Measurements from ENCODE around the gene ARHGAP40.

Gene ARHGAP40

GRCh38 chr20:38658879-38659596 lies 57.4 kb downstream of the ARHGAP40 start:
- Histone ChIP-seq H3K27ac (ENCODE audit: low read depth, low read length) (no peak overlapping the region), H3K27me3 (ENCODE audit: insufficient read depth, low read length) (no peaks in the 10 kb centered on the region; the same call in 1 of the 2 replicates), H3K4me3 (ENCODE audit: low read length) (no peak overlapping the region), H3K9me3 (ENCODE audit: insufficient read depth, low read depth, low read length) (no peaks in the 10 kb centered on the region), H3K4me1 (ENCODE audit: insufficient read depth, low read length) (no peaks in the 10 kb centered on the region; the same call in 1 of the 2 replicates), H3K9ac (ENCODE audit: low read depth, low read length) (no peak overlapping the region), H3K36me3 (ENCODE audit: insufficient read depth, low read length) (no peaks in the 10 kb centered on the region)
- WGBS: 14% methylated on average over 9 of the region's 10 CpGs

GRCh38 chr20:38659597-38659880 lies 57.9 kb downstream of the ARHGAP40 start:
- 38% methylated on average over 4 of the region's 4 CpGs for WGBS
- Histone ChIP-seq H3K27ac (ENCODE audit: low read depth, low read length) (no peak overlapping the region), H3K36me3 (ENCODE audit: insufficient read depth, low read length) (no peaks in the 10 kb centered on the region), H3K9me3 (ENCODE audit: insufficient read depth, low read depth, low read length) (no peaks in the 10 kb centered on the region), H3K27me3 (ENCODE audit: insufficient read depth, low read length) (no peaks in the 10 kb centered on the region; the same call in 1 of the 2 replicates), H3K4me1 (ENCODE audit: insufficient read depth, low read length) (no peaks in the 10 kb centered on the region; the same call in 1 of the 2 replicates), H3K9ac (ENCODE audit: low read depth, low read length) (no peak overlapping the region), H3K4me3 (ENCODE audit: low read length) (no peak overlapping the region)

GRCh38 chr20:38660429-38660828 lies 58.8 kb downstream of the ARHGAP40 start:
- H3K4me1 ChIP-seq (ENCODE audit: insufficient read depth, low read length): no peaks in the 10 kb centered on the region; the same call in 1 of the 2 replicates
- no peak overlapping the region for H3K4me3 ChIP-seq (ENCODE audit: low read length)
- 91% methylated on average over 1 of the region's 1 CpG for WGBS
- H3K9me3 ChIP-seq (ENCODE audit: insufficient read depth, low read depth, low read length): no peaks in the 10 kb centered on the region
- no peaks in the 10 kb centered on the region; the same call in 1 of the 2 replicates for H3K27me3 ChIP-seq (ENCODE audit: insufficient read depth, low read length)
- H3K36me3 ChIP-seq (ENCODE audit: insufficient read depth, low read length): no peaks in the 10 kb centered on the region
- H3K27ac ChIP-seq (ENCODE audit: low read depth, low read length): no peak overlapping the region
- no peak overlapping the region for H3K9ac ChIP-seq (ENCODE audit: low read depth, low read length)

GRCh38 chr20:38663660-38664059 lies 62.1 kb downstream of the ARHGAP40 start:
- H3K9ac ChIP-seq (ENCODE audit: low read depth, low read length): no peak overlapping the region
- WGBS: 86% methylated on average over 3 of the region's 3 CpGs

GRCh38 chr20:38664284-38664683 lies 62.7 kb downstream of the ARHGAP40 start:
- Histone ChIP-seq H3K4me3 (ENCODE audit: low read length) (no peak overlapping the region), H3K27me3 (ENCODE audit: insufficient read depth, low read length) (0 out of 2 replicates have a peak, but pooled peaks cover 6% of the 10 kb centered on the region), H3K9ac (ENCODE audit: low read depth, low read length) (no peak overlapping the region), H3K27ac (ENCODE audit: low read depth, low read length) (no peak overlapping the region), H3K9me3 (ENCODE audit: insufficient read depth, low read depth, low read length) (no peaks in the 10 kb centered on the region), H3K4me1 (ENCODE audit: insufficient read depth, low read length) (peaks cover 9% of the 10 kb centered on the region; the same call in 1 of the 2 replicates), H3K36me3 (ENCODE audit: insufficient read depth, low read length) (no peaks in the 10 kb centered on the region)
- WGBS: 85% methylated on average over 2 of the region's 2 CpGs

More at GRCh38 chr20:38663660-38664059, 62.1 kb downstream of the ARHGAP40 start:
- 0 out of 2 replicates have a peak, but pooled peaks cover under 1% of the 10 kb centered on the region for H3K27me3 ChIP-seq (ENCODE audit: insufficient read depth, low read length)
- H3K9me3 ChIP-seq (ENCODE audit: insufficient read depth, low read depth, low read length): no peaks in the 10 kb centered on the region
- H3K4me1 ChIP-seq (ENCODE audit: insufficient read depth, low read length): peaks cover 9% of the 10 kb centered on the region; the same call in 1 of the 2 replicates
- H3K4me3 ChIP-seq (ENCODE audit: low read length): no peak overlapping the region
- no peak overlapping the region for H3K27ac ChIP-seq (ENCODE audit: low read depth, low read length)
- no peaks in the 10 kb centered on the region for H3K36me3 ChIP-seq (ENCODE audit: insufficient read depth, low read length)

GRCh38 chr20:38665094-38665493 lies 63.5 kb downstream of the ARHGAP40 start:
- H3K27me3 ChIP-seq (ENCODE audit: insufficient read depth, low read length): 0 out of 2 replicates have a peak, but pooled peaks cover 6% of the 10 kb centered on the region
- 69% methylated on average over 3 of the region's 3 CpGs for WGBS
- no peak overlapping the region for H3K9ac ChIP-seq (ENCODE audit: low read depth, low read length)
- H3K4me1 ChIP-seq (ENCODE audit: insufficient read depth, low read length): peaks cover 9% of the 10 kb centered on the region; the same call in 1 of the 2 replicates
- no peak overlapping the region for H3K27ac ChIP-seq (ENCODE audit: low read depth, low read length)
- no peaks in the 10 kb centered on the region for H3K36me3 ChIP-seq (ENCODE audit: insufficient read depth, low read length)
- no peaks in the 10 kb centered on the region for H3K9me3 ChIP-seq (ENCODE audit: insufficient read depth, low read depth, low read length)
- no peak overlapping the region for H3K4me3 ChIP-seq (ENCODE audit: low read length)

- no peak overlapping the region for H3K4me3 ChIP-seq (ENCODE audit: low read length)
- peaks cover 6% of the 10 kb centered on the region; the same call in 1 of the 2 replicates for H3K27me3 ChIP-seq (ENCODE audit: insufficient read depth, low read length)
- 75% methylated on average over 11 of the region's 11 CpGs for WGBS
- H3K9me3 ChIP-seq (ENCODE audit: insufficient read depth, low read depth, low read length): no peaks in the 10 kb centered on the region
- H3K9ac ChIP-seq (ENCODE audit: low read depth, low read length): no peak overlapping the region
- no peaks in the 10 kb centered on the region for H3K36me3 ChIP-seq (ENCODE audit: insufficient read depth, low read length)
- H3K27ac ChIP-seq (ENCODE audit: low read depth, low read length): no peak overlapping the region
- H3K4me1 ChIP-seq (ENCODE audit: insufficient read depth, low read length): peaks cover 9% of the 10 kb centered on the region; the same call in 1 of the 2 replicates
Observed at GRCh38 chr20:38665506-38666285, 64.1 kb downstream of the ARHGAP40 start.

GRCh38 chr20:38667417-38667956 lies 65.9 kb downstream of the ARHGAP40 start:
- Histone ChIP-seq H3K4me3 (ENCODE audit: low read length) (no peak overlapping the region), H3K9ac (ENCODE audit: low read depth, low read length) (no peak overlapping the region), H3K9me3 (ENCODE audit: insufficient read depth, low read depth, low read length) (no peaks in the 10 kb centered on the region), H3K36me3 (ENCODE audit: insufficient read depth, low read length) (no peaks in the 10 kb centered on the region), H3K4me1 (ENCODE audit: insufficient read depth, low read length) (peaks cover 15% of the 10 kb centered on the region; the same call in 1 of the 2 replicates), H3K27ac (ENCODE audit: low read depth, low read length) (no peak overlapping the region), H3K27me3 (ENCODE audit: insufficient read depth, low read length) (peaks cover 17% of the 10 kb centered on the region)
- 88% methylated on average over 6 of the region's 6 CpGs for WGBS

GRCh38 chr20:38669688-38670087 lies 68.1 kb downstream of the ARHGAP40 start:
- Histone ChIP-seq H3K9me3 (ENCODE audit: insufficient read depth, low read depth, low read length) (no peaks in the 10 kb centered on the region), H3K27ac (ENCODE audit: low read depth, low read length) (no peak overlapping the region), H3K4me1 (ENCODE audit: insufficient read depth, low read length) (peaks cover 16% of the 10 kb centered on the region; the same call in 1 of the 2 replicates), H3K27me3 (ENCODE audit: insufficient read depth, low read length) (peaks cover 37% of the 10 kb centered on the region), H3K9ac (ENCODE audit: low read depth, low read length) (no peak overlapping the region), H3K4me3 (ENCODE audit: low read length) (no peak overlapping the region), H3K36me3 (ENCODE audit: insufficient read depth, low read length) (no peaks in the 10 kb centered on the region)

GRCh38 chr20:38670786-38671185 lies 69.2 kb downstream of the ARHGAP40 start:
- WGBS: 88% methylated on average over 3 of the region's 3 CpGs
- no peaks in the 10 kb centered on the region for H3K9me3 ChIP-seq (ENCODE audit: insufficient read depth, low read depth, low read length)
- peaks cover 18% of the 10 kb centered on the region; the same call in 1 of the 2 replicates for H3K4me1 ChIP-seq (ENCODE audit: insufficient read depth, low read length)
- H3K4me3 ChIP-seq (ENCODE audit: low read length): no peak overlapping the region
- H3K27me3 ChIP-seq (ENCODE audit: insufficient read depth, low read length): peaks cover 46% of the 10 kb centered on the region
- H3K27ac ChIP-seq (ENCODE audit: low read depth, low read length): no peak overlapping the region
- no peaks in the 10 kb centered on the region for H3K36me3 ChIP-seq (ENCODE audit: insufficient read depth, low read length)
- H3K9ac ChIP-seq (ENCODE audit: low read depth, low read length): no peak overlapping the region

- Histone ChIP-seq H3K4me1 (ENCODE audit: insufficient read depth, low read length) (peaks cover 14% of the 10 kb centered on the region; the same call in 1 of the 2 replicates), H3K9me3 (ENCODE audit: insufficient read depth, low read depth, low read length) (no peaks in the 10 kb centered on the region), H3K27me3 (ENCODE audit: insufficient read depth, low read length) (peaks cover 49% of the 10 kb centered on the region), H3K27ac (ENCODE audit: low read depth, low read length) (no peak overlapping the region; the same call in 1 of the 2 replicates), H3K4me3 (ENCODE audit: low read length) (no peak overlapping the region), H3K9ac (ENCODE audit: low read depth, low read length) (no peak overlapping the region), H3K36me3 (ENCODE audit: insufficient read depth, low read length) (no peaks in the 10 kb centered on the region)
- 8% methylated on average over 6 of the region's 6 CpGs for WGBS
Observed at GRCh38 chr20:38671186-38671585, 69.6 kb downstream of the ARHGAP40 start.
